Myocyte (in vitro differentiated cells): ENCODE data around the gene SP5. TPM values are rescaled to one million over a fixed set of nuclear protein-coding genes. Genes with fewer than 3 reads are reported as not detected.
"Not testable (repeated sequence)": the region's sequence is repeated elsewhere in the genome, so short reads cannot be mapped to it uniquely, and the experiment has no call there.

Experiments
- DNase-seq: peaks from one replicate; pipeline ENCODE4 v3.0.0-alpha.2; 2012; ENCODE audit warnings: low read depth
- total RNA-seq: library from RNA; depleted of rRNA; stranded (reverse); fragments of >200 nt; gene quantifications from 2 replicates; pipeline ENCODE4 v1.2.3, GENCODE V29; 2014

The SP5 gene
- total RNA-seq, 1 donor from 2014 or later: not detected

GRCh38 chr2:170710609-170710979, 4.5 kb upstream of the SP5 start:
- DNase-seq: no peak

- DNase-seq: no peak
These were observed 3.9 kb upstream of the SP5 start for GRCh38 chr2:170711196-170711773.

GRCh38 chr2:170711774-170712652, 3.1 kb upstream of the SP5 start:
- DNase-seq: no peak

- no peak for DNase-seq
These were observed 2.2 kb upstream of the SP5 start for GRCh38 chr2:170712653-170713542.

- DNase-seq: no peak
These were observed 1.4 kb upstream of the SP5 start for GRCh38 chr2:170713543-170714380.

GRCh38 chr2:170714381-170715061, 616 bp upstream of the SP5 start:
- no peak for DNase-seq

- DNase-seq: no peak
These were observed 1.0 kb downstream of the SP5 start for GRCh38 chr2:170715932-170716777.

GRCh38 chr2:170716851-170717598, 1.9 kb downstream of the SP5 start:
- no peak for DNase-seq

GRCh38 chr2:170717599-170717963, 2.4 kb downstream of the SP5 start:
- no peak for DNase-seq

- DNase-seq: no peak
These were observed 3.0 kb downstream of the SP5 start for GRCh38 chr2:170717991-170718589.

- DNase-seq: no peak
These were observed 4.7 kb downstream of the SP5 start for GRCh38 chr2:170719810-170720209.

- no peak for DNase-seq
These were observed 6.5 kb downstream of the SP5 start for GRCh38 chr2:170721678-170722077.

- DNase-seq: no peak
These were observed 7.2 kb downstream of the SP5 start for GRCh38 chr2:170722301-170722700.

- DNase-seq: no peak
These were observed 8.4 kb downstream of the SP5 start for GRCh38 chr2:170723446-170723958.

- DNase-seq: no peak
These were observed 18.9 kb downstream of the SP5 start for GRCh38 chr2:170733798-170734600.

GRCh38 chr2:170734601-170735000, 19.5 kb downstream of the SP5 start:
- not testable (repeated sequence) for DNase-seq

- DNase-seq: no peak
These were observed 21.5 kb downstream of the SP5 start for GRCh38 chr2:170736628-170737027.
